Neural crest cell (in vitro differentiated cells): ENCODE measurements around the gene RGS2. TPM values are rescaled to one million over a fixed set of nuclear protein-coding genes. Genes with fewer than 3 reads are reported as not detected.

Source experiments
- DNase-seq: peaks from one replicate; pipeline ENCODE4 v3.0.0; 2021; ENCODE audit warnings: low read depth, mixed read lengths, low spot score
- H3K27ac Mint-ChIP-seq: one replicate; pipeline ENCODE4 v1.8.0; 2021; ENCODE audit warnings: mild to moderate bottlenecking, mixed read lengths; ENCODE audit not compliant: unreplicated experiment
- H3K27me3 Mint-ChIP-seq: 2 replicates; pipeline ENCODE4 v1.8.0; 2021; ENCODE audit warnings: low read depth, mild to moderate bottlenecking, mixed read lengths
- H3K36me3 Mint-ChIP-seq: 2 replicates; pipeline ENCODE4 v1.8.0; 2021; ENCODE audit warnings: low read depth, mild to moderate bottlenecking, mixed read lengths
- H3K4me1 Mint-ChIP-seq: 2 replicates; pipeline ENCODE4 v1.8.0; 2021; ENCODE audit warnings: mixed read lengths
- H3K4me3 Mint-ChIP-seq: one replicate; pipeline ENCODE4 v1.8.0; 2021; ENCODE audit warnings: mild to moderate bottlenecking, mixed read lengths
- H3K9me3 Mint-ChIP-seq: 2 replicates; pipeline ENCODE4 v1.8.0; 2021; ENCODE audit warnings: mixed read lengths
- CTCF ChIP-seq: fragments of 200-600 bp; sonication (generic); conservative IDR thresholded peaks from 2 replicates; pipeline ENCODE4 v1.5.0; 2021; ENCODE audit warnings: antibody characterized with exemption, mild to moderate bottlenecking
- total RNA-seq: library from RNA; stranded (reverse); gene quantifications from 2 replicates; pipeline ENCODE4 v1.2.1, GENCODE V29; 2021

Gene RGS2
- total RNA-seq, 1 donor from 2014 or later = 12.3 TPM

DNA sequence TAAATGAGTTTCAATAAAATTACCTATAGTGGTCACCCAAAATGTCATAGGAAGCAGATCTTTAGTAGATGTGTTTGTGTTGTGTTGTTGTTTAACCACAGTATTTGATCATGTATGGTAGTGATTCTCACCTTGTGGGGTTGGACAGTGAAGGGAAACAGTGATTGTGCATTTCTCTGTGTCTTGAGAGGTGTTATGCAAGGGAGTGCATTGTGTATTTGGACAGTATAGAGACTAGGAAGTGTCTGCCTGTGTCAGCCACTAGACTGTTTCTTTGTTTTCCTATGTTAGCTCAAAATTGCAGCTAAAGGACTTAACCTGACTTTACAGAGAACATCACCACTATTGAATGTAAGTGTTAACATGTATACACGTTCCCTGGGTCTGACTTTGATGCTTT is 6.0 kb downstream of the RGS2 start:
- H3K4me3 Mint-ChIP-seq = no peak overlapping the region
- DNase-seq = no peak
- H3K27ac Mint-ChIP-seq = no peak overlapping the region
- H3K9me3 Mint-ChIP-seq = no peaks in the 10 kb centered on the region
- peaks cover 2% of the 10 kb centered on the region for H3K36me3 Mint-ChIP-seq
- no peak for TF ChIP-seq CTCF
- H3K4me1 Mint-ChIP-seq = peaks cover 5% of the 10 kb centered on the region
- no peaks in the 10 kb centered on the region for H3K27me3 Mint-ChIP-seq

DNA sequence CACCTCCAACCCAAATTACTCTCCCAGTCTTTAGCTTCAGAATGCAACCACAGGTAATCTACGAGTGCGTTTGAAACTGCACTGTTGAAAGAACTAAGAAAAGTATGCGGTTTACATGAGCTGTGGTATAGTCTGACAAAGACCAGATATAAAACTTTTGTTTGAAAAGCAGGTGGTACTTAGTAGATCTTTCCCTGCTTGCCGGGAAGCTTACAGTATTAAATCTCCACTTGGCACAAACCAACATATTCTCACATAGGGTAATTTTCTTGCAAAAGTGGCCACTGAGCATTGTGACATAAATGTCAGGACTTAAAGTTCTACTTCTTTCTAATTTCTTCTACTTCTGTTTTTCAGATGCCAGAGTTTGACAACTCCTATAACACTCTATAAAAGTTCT is 8.4 kb downstream of the RGS2 start:
- no peak overlapping the region for H3K4me3 Mint-ChIP-seq
- no peaks in the 10 kb centered on the region for H3K9me3 Mint-ChIP-seq
- DNase-seq = no peak
- no peak for TF ChIP-seq CTCF
- peaks cover 2% of the 10 kb centered on the region for H3K36me3 Mint-ChIP-seq
- H3K27ac Mint-ChIP-seq = no peak overlapping the region
- H3K27me3 Mint-ChIP-seq = no peaks in the 10 kb centered on the region
- no peaks in the 10 kb centered on the region for H3K4me1 Mint-ChIP-seq

- DNase-seq = no peak
- no peaks in the 10 kb centered on the region for H3K9me3 Mint-ChIP-seq
- H3K27me3 Mint-ChIP-seq = no peaks in the 10 kb centered on the region
- H3K4me1 Mint-ChIP-seq = no peaks in the 10 kb centered on the region
- TF ChIP-seq CTCF = no peak
- H3K27ac Mint-ChIP-seq = no peak overlapping the region
- no peaks in the 10 kb centered on the region for H3K36me3 Mint-ChIP-seq
- no peak overlapping the region for H3K4me3 Mint-ChIP-seq
Observed at GRCh38 chr1:192821296-192821695, 12.5 kb downstream of the RGS2 start.

GRCh38 chr1:192824511-192824910 is 15.7 kb downstream of the RGS2 start:
- DNase-seq = no peak
- Mint-ChIP-seq H3K27me3 (no peaks in the 10 kb centered on the region), H3K9me3 (peaks cover 4% of the 10 kb centered on the region), H3K4me1 (peaks cover 11% of the 10 kb centered on the region), H3K4me3 (no peak overlapping the region), H3K27ac (no peak overlapping the region), H3K36me3 (peaks cover under 1% of the 10 kb centered on the region)
- TF ChIP-seq CTCF = no peak

DNA sequence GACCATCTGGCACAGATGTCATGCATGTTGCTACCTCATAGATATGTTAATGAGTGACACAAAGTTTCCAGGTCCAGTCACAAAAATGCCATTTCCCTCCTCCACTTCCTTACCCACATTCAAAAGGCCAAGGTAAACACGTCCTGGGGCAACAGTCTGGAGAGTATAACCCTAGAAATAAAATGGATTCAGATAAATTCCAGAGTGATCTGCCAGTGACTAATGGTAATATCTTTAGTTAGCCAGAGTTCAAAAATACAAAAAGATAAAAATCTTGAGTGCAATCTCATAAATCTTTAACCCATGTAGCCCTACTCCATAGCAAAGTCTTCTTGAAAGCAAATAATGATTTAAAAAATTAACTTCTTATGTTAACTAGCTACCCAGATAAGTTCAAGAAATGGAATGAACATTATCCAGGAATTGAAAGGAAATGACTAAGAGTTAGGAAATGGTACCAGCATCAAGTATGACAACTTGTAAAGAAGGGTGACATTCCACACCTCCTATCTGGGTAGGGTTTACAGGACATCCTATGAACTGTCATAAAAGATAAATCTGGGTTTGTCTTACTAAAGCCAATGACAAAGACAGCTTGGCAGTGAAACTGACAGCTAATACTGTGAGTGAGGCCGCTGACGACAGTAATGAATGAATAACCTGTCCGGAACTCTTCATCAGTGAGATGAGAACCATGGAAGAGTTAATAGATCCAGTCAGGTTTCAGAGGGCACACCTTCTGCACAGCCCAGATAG is 18.1 kb downstream of the RGS2 start:
- Mint-ChIP-seq H3K36me3 (peaks cover 2% of the 10 kb centered on the region), H3K27ac (no peak overlapping the region), H3K9me3 (peaks cover 6% of the 10 kb centered on the region), H3K4me3 (no peak overlapping the region), H3K4me1 (peaks cover 18% of the 10 kb centered on the region), H3K27me3 (no peaks in the 10 kb centered on the region)
- TF ChIP-seq CTCF = no peak
- no peak for DNase-seq
